Activated CD4-positive, alpha-beta T cell treated with anti-CD3 and anti-CD28 coated beads for 36 hours (primary cell): ENCODE data around the gene UBR3. TPM values are rescaled to one million over a fixed set of nuclear protein-coding genes. Genes with fewer than 3 reads are reported as not detected.
"Not testable (repeated sequence)": the region's sequence is repeated elsewhere in the genome, so short reads cannot be mapped to it uniquely, and the experiment has no call there.

ENCODE experiments used
- ATAC-seq: fragments of 200-7000 bp; cut with Tn5 transposase; one replicate; pipeline ENCODE4 v1.10.0; 2021; ENCODE audit warnings: mild to moderate bottlenecking, moderate library complexity
- CTCF ChIA-PET: fragments of 350-600 bp; sonication (Branson Sonifier 250); formaldehyde crosslinking; loops from one replicate; lab custom pipeline; 2021; ENCODE audit warnings: antibody characterized with exemption; lab: Charles Lee
- POLR2A ChIA-PET: fragments of 350-600 bp; sonication (Branson Sonifier 250); formaldehyde crosslinking; loops from one replicate; lab custom pipeline; 2021; ENCODE audit warnings: antibody characterized with exemption, inconsistent platforms; lab: Charles Lee
- DNase-seq: peaks from one replicate; pipeline ENCODE4 v3.0.0-alpha.2; 2020
- H3K27ac Mint-ChIP-seq: one replicate; pipeline ENCODE4 v1.8.0; 2021; ENCODE audit warnings: mixed read lengths
- H3K27me3 Mint-ChIP-seq: one replicate; pipeline ENCODE4 v1.8.0; 2021; ENCODE audit warnings: mixed read lengths
- H3K36me3 Mint-ChIP-seq: one replicate; pipeline ENCODE4 v1.8.0; 2021; ENCODE audit warnings: low read depth, mixed read lengths
- H3K4me1 Mint-ChIP-seq: one replicate; pipeline ENCODE4 v1.8.0; 2021; ENCODE audit warnings: mixed read lengths
- H3K4me3 Mint-ChIP-seq: one replicate; pipeline ENCODE4 v1.8.0; 2021; ENCODE audit warnings: mild to moderate bottlenecking, moderate library complexity, mixed read lengths
- H3K9me3 Mint-ChIP-seq: one replicate; pipeline ENCODE4 v1.8.0; 2021; ENCODE audit warnings: low read depth, mixed read lengths
- intact Hi-C, 2 experiments: fragments of 100-400 bp; cut with DNase I in 1 of 2; cut with micrococcal nuclease in 1 of 2; formaldehyde crosslinking; loops; one replicate each; pipeline versions ENCODE4 v1.14.2 to v1.15.1; 2022 to 2024; cut with DNase I, micrococcal nuclease
- total RNA-seq, 2 experiments: library from RNA; stranded (reverse); gene quantifications; one replicate each; pipeline ENCODE4 v1.2.3, GENCODE V29; 2021

UBR3 gene
- total RNA-seq, 2 experiments from 2014 or later = 17.2 to 26.1 TPM

DNA sequence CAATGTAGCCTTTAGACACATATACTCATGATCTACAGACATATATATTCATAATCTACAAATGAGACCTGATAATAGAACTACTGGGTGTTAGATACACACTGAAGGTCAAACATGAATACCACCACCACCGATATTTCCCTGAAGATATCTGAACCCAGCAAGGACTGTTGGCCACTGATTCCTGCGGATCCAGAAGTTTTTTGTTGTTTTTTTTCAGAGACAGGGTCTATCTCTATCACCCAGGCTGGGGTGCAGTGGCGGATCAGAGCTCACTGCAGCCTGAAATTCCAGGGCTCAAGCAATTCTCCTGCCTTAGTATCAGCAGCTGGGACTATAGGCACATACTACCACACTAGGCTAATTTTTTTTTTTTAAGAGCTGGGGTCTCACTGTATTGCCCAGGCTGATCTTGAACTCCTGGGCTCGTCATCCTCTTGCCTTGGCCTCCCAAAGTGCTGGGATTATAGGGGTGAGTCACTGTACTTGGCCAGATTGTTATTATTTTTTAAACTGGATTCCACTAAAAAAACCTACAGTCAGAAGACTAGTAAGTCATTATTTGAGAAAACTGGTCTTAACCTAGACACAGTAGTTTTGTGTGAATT, 4.4 kb upstream of the UBR3 start:
- ChIA-PET POLR2A (no interaction called here), CTCF (interaction anchor here (0.6 kb wide), 1 partner anchor 9 kb away, joined by 3 read pairs; no protein-coding TSS in a partner anchor)
- H3K27me3 Mint-ChIP-seq = no peaks in the 10 kb centered on the region
- ATAC-seq (no peak), DNase-seq (no peak)
- peak overlapping the region; percentile 83 for H3K4me3 Mint-ChIP-seq
- intact Hi-C loops = loop anchor here (5.0 to 10.0 kb wide), 8 partner anchors 251 to 1578 kb away; partner anchors contain the start of genes ERICH2 (in 1 of the 2), FASTKD1 (in 1 of the 2), GORASP2 (in 1 of the 2) and LRP2 (in 1 of the 2)
- peaks cover 38% of the 10 kb centered on the region for H3K36me3 Mint-ChIP-seq
- H3K9me3 Mint-ChIP-seq = no peaks in the 10 kb centered on the region
- peaks cover 51% of the 10 kb centered on the region for H3K4me1 Mint-ChIP-seq
- peak overlapping the region; percentile 65 for H3K27ac Mint-ChIP-seq

DNA sequence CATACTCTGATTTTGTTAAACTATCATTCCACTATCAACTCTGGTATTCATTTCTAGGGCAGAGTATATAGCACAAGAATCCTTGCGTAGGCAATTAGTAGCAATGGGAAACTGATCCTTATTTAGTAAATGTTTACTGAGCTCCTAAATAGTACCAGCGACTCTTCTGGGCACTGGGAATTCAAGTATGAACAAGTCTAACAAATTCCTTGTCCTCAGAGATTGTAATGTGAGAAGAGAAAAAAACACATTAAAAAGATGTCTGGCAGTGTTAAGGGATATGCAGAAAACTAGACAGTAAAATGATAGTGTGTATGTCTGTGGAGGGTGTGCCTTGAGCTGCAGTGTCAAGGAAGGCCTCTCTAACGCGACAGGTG, 3.3 kb upstream of the UBR3 start:
- H3K36me3 Mint-ChIP-seq = peaks cover 32% of the 10 kb centered on the region
- intact Hi-C loops = loop anchor here (1.0 to 10.0 kb wide), 10 partner anchors 53 to 1579 kb away; partner anchors contain the start of genes CFAP210 (in 1 of the 2), ERICH2 (in 1 of the 2), FASTKD1 (in 1 of the 2) and GORASP2 (in 1 of the 2)
- peak overlapping the region; percentile 84 for H3K27ac Mint-ChIP-seq
- peaks cover 59% of the 10 kb centered on the region for H3K4me1 Mint-ChIP-seq
- ChIA-PET POLR2A (interaction anchor here (0.7 to 1.4 kb wide), 2 partner anchors 12 to 250 kb away, joined by 3 read pairs; partner anchors contain the start of gene FASTKD1), CTCF (interaction anchor here (0.6 to 1.8 kb wide), 11 partner anchors 8 to 1214 kb away, joined by 3 to 11 read pairs (median 3); partner anchors contain the start of gene SSB)
- H3K9me3 Mint-ChIP-seq = no peaks in the 10 kb centered on the region
- DNase-seq (no peak), ATAC-seq (peak; percentile 0)
- H3K27me3 Mint-ChIP-seq = no peaks in the 10 kb centered on the region
- H3K4me3 Mint-ChIP-seq = peak overlapping the region; percentile 83

DNA sequence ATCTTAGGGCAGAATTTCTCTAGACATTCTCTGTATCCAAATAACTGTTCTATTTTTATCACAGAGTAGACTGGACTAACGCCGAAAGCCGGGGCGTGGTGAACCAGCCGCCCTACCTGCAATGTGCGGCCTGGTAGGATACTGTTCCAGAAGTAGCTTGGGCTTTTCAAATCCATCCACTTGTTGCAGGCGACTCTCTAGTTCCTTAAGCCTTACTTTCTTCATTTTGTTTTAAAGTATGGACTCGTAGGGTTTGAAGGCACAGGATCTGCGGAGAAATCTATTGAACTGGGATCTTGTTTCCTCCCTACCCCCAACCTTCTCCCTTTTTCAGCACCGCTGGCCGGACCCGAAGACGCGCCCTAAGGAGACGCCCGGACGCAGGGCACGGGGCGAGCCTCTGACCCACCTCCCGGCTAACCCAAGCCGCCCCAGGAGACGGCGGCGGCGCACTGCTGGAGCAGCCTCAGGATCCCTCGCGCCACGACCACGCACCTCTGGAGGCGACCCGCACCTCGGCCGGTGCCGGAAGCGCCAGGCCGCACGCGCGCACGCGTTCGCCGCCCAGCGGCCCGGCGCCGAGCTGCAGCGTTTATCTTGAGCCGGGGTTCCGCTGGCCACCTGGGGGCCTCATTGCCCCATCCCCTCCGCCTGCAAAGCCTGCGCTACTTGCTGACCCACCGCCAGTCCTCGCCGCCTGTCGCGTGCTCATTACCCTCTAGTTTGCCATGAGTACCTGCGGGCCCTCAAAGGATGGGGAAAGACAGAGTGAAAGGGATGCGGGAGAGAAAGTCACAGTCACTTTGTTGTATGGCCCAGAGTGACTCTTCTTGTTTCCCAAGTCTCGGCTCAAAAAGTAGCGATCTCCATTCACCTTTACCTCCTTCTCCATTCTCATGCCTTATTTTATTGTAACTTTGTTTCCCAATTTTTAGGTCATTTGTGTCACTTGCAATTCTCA, 2.6 kb upstream of the UBR3 start, which contains the start of gene METTL5:
TSS of gene METTL5 (minus strand) at position 533 of the 961 bp plus-strand sequence. CDS start at position 225, 308 bp downstream.
- H3K36me3 Mint-ChIP-seq = peaks cover 29% of the 10 kb centered on the region
- peak; percentile 89 for DNase-seq
- peak within 1 kb of the TSS; percentile 89 for H3K27ac Mint-ChIP-seq
- ChIA-PET CTCF (interaction anchor here (0.6 to 1.8 kb wide), 16 partner anchors 9 to 1270 kb away, joined by 3 to 11 read pairs (median 3); partner anchors contain the start of gene SSB), POLR2A (interaction anchor here (0.7 to 1.4 kb wide), 2 partner anchors 13 to 251 kb away, joined by 3 read pairs; partner anchors contain the start of gene FASTKD1)
- H3K27me3 Mint-ChIP-seq = no peaks in the 10 kb centered on the region
- ATAC-seq = peak; percentile 72
- peak within 1 kb of the TSS; percentile 83 for H3K4me3 Mint-ChIP-seq
- intact Hi-C loops = loop anchor here (1.0 to 10.0 kb wide), 10 partner anchors 52 to 1580 kb away; partner anchors contain the start of genes CFAP210 (in 1 of the 2), ERICH2 (in 1 of the 2), FASTKD1 (in 1 of the 2) and GORASP2 (in 1 of the 2)
- H3K4me1 Mint-ChIP-seq = peaks cover 55% of the 10 kb centered on the region
- no peaks in the 10 kb centered on the region for H3K9me3 Mint-ChIP-seq

DNA sequence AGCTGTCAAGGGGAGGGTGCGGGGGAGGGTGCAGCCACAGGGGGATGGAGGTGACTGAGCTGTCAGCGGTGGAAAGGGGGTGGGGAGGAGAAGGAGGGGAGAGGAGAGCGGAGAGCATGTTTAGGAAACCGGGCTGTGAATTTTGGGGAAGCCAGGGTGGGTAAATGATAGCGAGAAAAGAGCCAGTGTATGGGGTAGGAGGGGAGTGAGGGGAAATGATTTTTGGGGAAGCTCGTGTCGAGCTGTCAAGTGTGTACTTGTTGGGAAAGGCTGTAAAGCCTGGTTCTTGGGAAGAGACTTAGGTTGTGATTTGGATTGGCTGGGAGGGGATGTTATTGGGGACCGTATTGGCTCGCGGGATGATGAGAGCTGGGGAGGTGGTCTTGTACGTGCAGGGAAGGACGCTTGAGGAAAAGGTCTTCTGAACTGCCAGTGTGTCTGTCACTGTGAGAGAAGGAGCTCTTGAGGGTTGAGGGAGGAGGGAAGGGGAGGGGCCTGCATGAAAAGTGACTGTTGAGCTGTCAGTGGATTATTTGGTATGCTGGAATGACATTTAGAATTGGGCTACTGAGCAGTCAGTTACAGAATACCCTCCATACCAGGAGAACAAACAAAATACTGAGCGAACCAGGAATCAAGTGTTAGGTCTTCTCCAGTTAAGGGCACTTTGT, 1.0 kb downstream of the UBR3 start:
- intact Hi-C loops = loop anchor here (1.0 to 10.0 kb wide), 8 partner anchors 30 to 1583 kb away; partner anchors contain the start of genes ERICH2 (in 1 of the 2), GORASP2 (in 1 of the 2), LRP2 (in 1 of the 2) and SP5 (in 1 of the 2)
- ChIA-PET CTCF (interaction anchor here (0.6 to 2.2 kb wide), 9 partner anchors 13 to 100 kb away, joined by 3 to 7 read pairs (median 3); no protein-coding TSS in a partner anchor), POLR2A (interaction anchor here (0.8 to 2.3 kb wide), 5 partner anchors 13 to 349 kb away, joined by 3 to 12 read pairs (median 5); partner anchors contain the start of genes BBS5 and SSB)
- H3K4me3 Mint-ChIP-seq = peak overlapping the region; percentile 87
- ATAC-seq (peak; percentile 50), DNase-seq (peak; percentile 74)
- H3K4me1 Mint-ChIP-seq = peaks cover 51% of the 10 kb centered on the region
- H3K27me3 Mint-ChIP-seq = no peaks in the 10 kb centered on the region
- peaks cover 11% of the 10 kb centered on the region for H3K36me3 Mint-ChIP-seq
- H3K27ac Mint-ChIP-seq = peak overlapping the region; percentile 73
- no peaks in the 10 kb centered on the region for H3K9me3 Mint-ChIP-seq

DNA sequence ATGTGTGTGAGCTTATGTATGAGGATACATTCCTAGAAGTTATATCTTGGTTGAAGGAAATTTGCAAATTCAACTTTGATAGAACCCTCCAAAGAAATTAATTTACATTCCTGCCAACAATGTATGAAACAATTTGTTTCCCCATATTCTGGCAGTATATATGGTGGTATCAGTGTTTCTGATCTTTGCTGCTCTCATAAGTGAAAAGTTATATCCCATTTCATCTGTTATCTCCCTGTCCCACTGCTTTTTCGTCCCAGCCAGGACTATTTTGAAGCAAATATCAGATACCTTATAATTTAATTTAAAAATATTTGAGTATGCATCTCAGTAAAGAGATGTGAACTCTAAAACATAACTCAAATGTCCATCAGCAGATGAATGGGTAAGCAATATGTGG, 7.1 kb downstream of the UBR3 start:
- Mint-ChIP-seq H3K4me3 (no peak overlapping the region), H3K9me3 (no peaks in the 10 kb centered on the region), H3K4me1 (peaks cover 39% of the 10 kb centered on the region), H3K27ac (no peak overlapping the region), H3K36me3 (peaks cover 3% of the 10 kb centered on the region), H3K27me3 (no peaks in the 10 kb centered on the region)
- ATAC-seq (no peak), DNase-seq (no peak)
- ChIA-PET CTCF (interaction anchor here (1.2 to 1.7 kb wide), 2 partner anchors 10 to 29 kb away, joined by 3 to 11 read pairs; partner anchors contain the start of gene METTL5), POLR2A (no interaction called here)
- intact Hi-C loops = no loop called here

DNA sequence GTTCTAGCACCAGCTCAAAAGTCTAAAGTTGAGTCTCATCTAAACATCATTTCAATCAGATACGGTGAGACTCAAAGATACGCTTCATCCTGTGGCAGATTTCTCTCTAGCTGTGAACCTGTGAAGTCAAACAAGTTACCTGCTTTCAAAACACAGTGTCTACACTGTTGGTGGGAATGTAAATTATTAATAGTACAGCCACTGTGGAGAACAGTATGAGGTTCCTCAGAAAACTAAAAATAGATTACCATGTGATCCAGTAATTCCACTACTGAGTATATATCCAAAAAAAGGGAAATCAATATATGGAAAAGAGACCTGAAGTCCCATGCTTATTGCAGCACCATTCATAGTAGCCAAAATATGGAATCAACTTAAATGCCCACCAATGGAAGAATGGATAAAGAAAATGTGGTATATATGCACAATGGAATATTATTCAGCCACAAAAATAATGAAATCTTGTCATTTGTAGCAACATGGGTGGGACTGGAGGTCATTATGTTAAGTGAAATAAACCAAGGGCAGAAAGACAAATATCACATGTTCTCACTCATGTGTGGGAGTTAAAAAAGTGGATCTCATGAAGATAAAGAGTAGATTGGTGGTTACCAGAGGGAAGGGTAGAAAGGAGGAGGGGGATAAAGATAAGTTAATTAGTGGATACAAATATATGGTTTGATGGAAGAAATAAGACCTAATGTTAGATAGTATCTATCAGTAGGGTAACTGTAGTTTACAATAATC, 11.7 kb downstream of the UBR3 start:
- no peak for ATAC-seq

DNA sequence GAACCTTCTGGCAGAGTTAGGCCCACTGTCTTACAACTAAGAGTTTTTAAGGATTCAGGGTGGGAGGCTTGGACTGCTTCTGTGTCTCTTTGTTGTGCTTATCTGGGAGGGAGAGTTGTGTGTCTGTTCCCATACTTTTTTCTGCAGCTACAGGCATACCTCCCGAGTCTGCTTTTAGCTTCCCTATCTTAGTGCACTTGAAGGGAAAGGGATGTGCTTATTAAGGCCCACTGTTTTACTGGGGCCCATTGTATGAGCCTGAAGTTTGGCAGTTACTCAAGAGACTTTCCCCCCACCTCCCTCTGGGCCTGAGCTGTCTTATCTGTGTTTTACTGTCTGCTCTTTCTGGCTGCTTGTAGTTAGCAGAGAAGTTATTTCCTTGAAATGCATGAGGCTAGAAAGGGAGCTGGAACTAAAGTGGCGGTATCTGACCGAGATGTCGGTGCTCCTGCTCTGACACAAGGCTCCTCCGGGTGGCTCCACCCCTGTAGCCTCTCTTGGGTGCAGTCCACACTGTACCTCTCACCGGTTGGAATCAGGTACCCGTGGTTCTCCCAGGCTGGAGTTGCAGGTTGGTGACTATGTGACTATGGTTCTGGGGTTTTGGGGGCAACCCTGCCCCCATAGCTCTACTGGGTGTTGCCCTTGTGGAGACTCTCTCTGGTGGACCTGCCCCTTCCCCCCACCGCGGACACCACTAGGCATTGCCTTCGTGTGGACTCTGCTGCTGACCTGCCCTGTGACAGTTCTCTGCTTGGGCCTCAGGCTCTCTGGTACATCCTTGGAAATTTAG, 12.9 kb downstream of the UBR3 start:
- Mint-ChIP-seq H3K27me3 (no peaks in the 10 kb centered on the region), H3K27ac (no peak overlapping the region), H3K4me1 (peaks cover 20% of the 10 kb centered on the region), H3K36me3 (peaks cover 7% of the 10 kb centered on the region), H3K4me3 (no peak overlapping the region), H3K9me3 (no peaks in the 10 kb centered on the region)
- POLR2A ChIA-PET = no interaction called here
- DNase-seq (no peak), ATAC-seq (no peak)
- intact Hi-C loops = no loop called here
- CTCF ChIA-PET = interaction anchor here (1.0 kb wide), 1 partner anchor 89 kb away, joined by 3 read pairs; no protein-coding TSS in a partner anchor

More for the DNA sequence above, 11.7 kb downstream of the UBR3 start:
- H3K4me1 Mint-ChIP-seq = peaks cover 19% of the 10 kb centered on the region
- intact Hi-C loops = no loop called here
- ChIA-PET POLR2A (no interaction called here), CTCF (interaction anchor here (1.0 kb wide), 1 partner anchor 90 kb away, joined by 3 read pairs; no protein-coding TSS in a partner anchor)
- H3K27ac Mint-ChIP-seq = no peak overlapping the region
- H3K4me3 Mint-ChIP-seq = no peak overlapping the region
- DNase-seq = no peak
- H3K9me3 Mint-ChIP-seq = no peaks in the 10 kb centered on the region
- peaks cover 5% of the 10 kb centered on the region for H3K36me3 Mint-ChIP-seq
- no peaks in the 10 kb centered on the region for H3K27me3 Mint-ChIP-seq

DNA sequence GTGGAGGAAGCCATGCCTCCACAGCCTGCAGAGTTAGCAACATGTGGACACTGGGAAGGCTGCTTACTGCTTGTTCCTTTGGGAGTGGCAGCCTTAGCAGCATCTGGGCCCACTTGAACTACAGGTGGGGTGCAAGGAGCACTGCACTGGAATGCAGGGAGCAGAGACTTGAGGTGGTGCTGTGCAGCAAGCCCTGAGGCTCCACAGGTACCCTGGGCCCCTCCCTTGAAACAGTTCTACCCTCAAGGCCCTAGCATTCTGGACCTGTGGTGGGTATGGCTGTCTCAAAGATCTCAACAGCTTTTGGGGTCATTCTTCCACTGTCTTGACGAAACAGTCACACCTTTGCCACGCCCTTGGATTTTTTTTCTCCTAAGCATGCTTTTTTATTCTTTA, 13.5 kb downstream of the UBR3 start:
- peaks cover 7% of the 10 kb centered on the region for H3K36me3 Mint-ChIP-seq
- POLR2A ChIA-PET = no interaction called here
- no peak overlapping the region for H3K27ac Mint-ChIP-seq
- H3K27me3 Mint-ChIP-seq = no peaks in the 10 kb centered on the region
- CTCF ChIA-PET = no interaction called here
- intact Hi-C loops = no loop called here
- peaks cover 19% of the 10 kb centered on the region for H3K4me1 Mint-ChIP-seq
- no peak for DNase-seq
- ATAC-seq = no peak
- H3K4me3 Mint-ChIP-seq = no peak overlapping the region
- H3K9me3 Mint-ChIP-seq = no peaks in the 10 kb centered on the region

DNA sequence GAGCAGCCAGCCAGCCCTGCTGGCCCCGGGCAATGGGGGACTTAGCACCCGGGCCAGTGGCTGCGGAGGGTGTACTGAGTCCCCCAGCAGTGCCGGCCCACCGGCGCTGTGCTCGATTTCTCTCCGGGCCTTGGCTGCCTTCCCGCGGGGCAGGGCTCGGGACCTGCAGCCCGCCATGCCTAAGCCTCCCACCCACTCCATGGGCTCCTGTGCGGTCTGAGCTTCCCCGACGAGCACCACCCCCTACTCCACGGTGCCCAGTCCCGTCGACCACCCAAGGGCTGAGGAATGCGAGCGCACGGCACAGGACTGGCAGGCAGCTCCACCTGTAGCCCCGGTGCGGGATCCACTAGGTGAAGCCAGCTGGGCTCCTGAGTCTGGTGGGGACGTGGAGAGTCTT, 14.4 kb downstream of the UBR3 start:
- CTCF ChIA-PET = interaction anchor here (0.6 kb wide), 2 partner anchors 83 to 711 kb away, joined by 3 read pairs; no protein-coding TSS in a partner anchor
- H3K36me3 Mint-ChIP-seq, intact Hi-C loops, H3K27ac Mint-ChIP-seq, H3K9me3 Mint-ChIP-seq, ATAC-seq, H3K4me3 Mint-ChIP-seq, H3K27me3 Mint-ChIP-seq, DNase-seq: not testable (repeated sequence)
- H3K4me1 Mint-ChIP-seq = peaks cover 21% of the 10 kb centered on the region
- POLR2A ChIA-PET = interaction anchor here (0.6 kb wide), 1 partner anchor 108 kb away, joined by 3 read pairs; the partner anchor contains the start of gene KLHL23
